Measurements from ENCODE around the gene KCNIP1.

The KCNIP1 gene

GRCh38 chr5:170720179-170720578, 216.4 kb downstream of the KCNIP1 start:
- H3K27me3 Mint-ChIP-seq: peaks cover 20% of the 10 kb centered on the region
- no peak overlapping the region for H3K27ac Mint-ChIP-seq
- H3K36me3 Mint-ChIP-seq: no peaks in the 10 kb centered on the region
- no peaks in the 10 kb centered on the region for H3K9me3 Mint-ChIP-seq
- H3K4me3 Mint-ChIP-seq: no peak overlapping the region
- H3K4me1 Mint-ChIP-seq: no peaks in the 10 kb centered on the region

- no peaks in the 10 kb centered on the region for H3K9me3 Mint-ChIP-seq
- H3K27ac Mint-ChIP-seq: no peak overlapping the region
- no peaks in the 10 kb centered on the region for H3K4me1 Mint-ChIP-seq
- no peaks in the 10 kb centered on the region for H3K36me3 Mint-ChIP-seq
- H3K4me3 Mint-ChIP-seq: no peak overlapping the region
- H3K27me3 Mint-ChIP-seq: peaks cover 20% of the 10 kb centered on the region
Observed at GRCh38 chr5:170720984-170721383, 217.2 kb downstream of the KCNIP1 start.

DNA sequence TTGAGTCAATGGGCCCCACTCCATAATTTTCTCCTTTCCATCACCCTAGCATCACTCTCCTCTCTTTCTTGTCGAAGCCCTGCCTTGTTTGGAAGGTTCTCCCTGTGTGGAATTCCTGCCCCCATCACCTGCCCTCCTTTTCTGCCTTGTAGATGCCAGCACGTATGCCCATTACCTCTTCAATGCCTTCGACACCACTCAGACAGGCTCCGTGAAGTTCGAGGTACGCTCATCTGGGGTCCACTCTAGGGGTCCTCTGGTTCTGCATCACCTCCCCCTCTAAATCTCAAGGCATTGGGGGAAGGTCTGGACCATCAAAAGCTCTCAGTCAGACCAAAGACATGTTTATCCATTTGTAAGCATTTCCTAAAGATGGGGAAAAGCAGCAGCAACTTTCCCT, 217.9 kb downstream of the KCNIP1 start:
- peaks cover 19% of the 10 kb centered on the region for H3K27me3 Mint-ChIP-seq
- H3K4me3 Mint-ChIP-seq: no peak overlapping the region

DNA sequence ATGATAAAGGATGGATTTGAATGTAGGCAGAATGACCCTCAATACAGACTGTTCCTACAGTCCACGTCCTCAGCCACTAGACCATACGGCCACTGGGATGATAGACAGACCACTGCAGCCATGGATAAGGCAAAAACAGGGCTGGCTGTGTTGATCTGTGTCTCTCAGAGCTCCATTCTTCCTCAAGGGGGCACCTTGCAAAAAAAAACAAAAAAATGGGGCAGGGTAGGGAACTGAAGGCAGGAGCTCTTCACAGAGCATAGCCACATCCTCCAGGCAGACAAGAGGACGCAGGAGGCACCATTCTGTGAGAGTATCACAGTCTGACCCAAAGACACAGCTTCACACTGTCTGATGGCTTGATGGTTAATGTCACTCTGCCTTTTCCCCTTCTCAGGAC, 218.5 kb downstream of the KCNIP1 start:
- Mint-ChIP-seq H3K4me1 (no peaks in the 10 kb centered on the region), H3K27me3 (peaks cover 19% of the 10 kb centered on the region), H3K4me3 (no peak overlapping the region), H3K9me3 (no peaks in the 10 kb centered on the region), H3K36me3 (no peaks in the 10 kb centered on the region), H3K27ac (no peak overlapping the region)

More for the DNA sequence above, 217.9 kb downstream of the KCNIP1 start:
- Mint-ChIP-seq H3K4me1 (no peaks in the 10 kb centered on the region), H3K9me3 (no peaks in the 10 kb centered on the region), H3K27ac (no peak overlapping the region), H3K36me3 (no peaks in the 10 kb centered on the region)

DNA sequence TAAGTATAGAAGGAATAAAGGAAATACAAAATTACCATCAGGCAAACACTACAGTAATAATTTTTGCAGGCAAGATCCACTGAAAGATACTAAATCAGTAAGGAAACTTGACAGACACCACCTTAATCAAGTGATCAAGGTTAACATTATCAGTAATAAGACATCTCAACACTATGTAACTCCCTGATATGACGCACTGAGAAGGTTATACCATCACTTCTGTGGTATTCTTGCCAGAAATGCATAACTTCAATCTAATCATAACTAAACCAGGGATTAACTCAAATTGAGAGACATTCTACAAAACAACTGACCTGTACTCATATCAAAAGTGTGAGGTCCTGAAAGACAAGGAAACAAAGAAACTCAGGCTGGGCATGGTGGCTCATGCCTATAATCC, 227.2 kb downstream of the KCNIP1 start:
- no peaks in the 10 kb centered on the region for H3K9me3 Mint-ChIP-seq
- H3K27ac Mint-ChIP-seq: no peak overlapping the region
- no peak overlapping the region for H3K4me3 Mint-ChIP-seq
- H3K4me1 Mint-ChIP-seq: no peaks in the 10 kb centered on the region
- no peaks in the 10 kb centered on the region for H3K36me3 Mint-ChIP-seq
- no peaks in the 10 kb centered on the region for H3K27me3 Mint-ChIP-seq

- no peak overlapping the region for H3K27ac Mint-ChIP-seq
- no peaks in the 10 kb centered on the region for H3K36me3 Mint-ChIP-seq
- H3K27me3 Mint-ChIP-seq: peaks cover 4% of the 10 kb centered on the region
- no peak overlapping the region for H3K4me3 Mint-ChIP-seq
- H3K4me1 Mint-ChIP-seq: no peaks in the 10 kb centered on the region
- H3K9me3 Mint-ChIP-seq: no peaks in the 10 kb centered on the region
Observed at GRCh38 chr5:170732685-170733084, 228.9 kb downstream of the KCNIP1 start.

DNA sequence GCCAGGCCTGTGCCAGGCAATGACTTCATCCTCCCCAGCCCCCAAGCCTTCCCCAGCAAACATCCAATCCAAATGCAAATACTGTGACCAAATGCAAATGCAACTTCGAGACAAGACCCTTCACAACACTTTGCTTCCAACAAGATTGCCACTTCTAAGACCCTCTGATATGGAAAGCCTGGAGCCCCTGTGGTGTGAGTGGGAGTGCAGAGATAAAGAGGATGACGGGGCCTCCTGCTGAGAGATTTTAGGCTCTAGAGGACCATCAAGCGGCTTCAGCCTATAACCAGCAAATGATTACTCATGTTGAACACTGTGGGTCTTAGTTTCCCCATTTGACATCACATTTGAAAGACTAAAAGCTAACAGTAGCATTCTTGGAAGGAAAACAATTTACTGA, 233.1 kb downstream of the KCNIP1 start:
- no peaks in the 10 kb centered on the region for H3K9me3 Mint-ChIP-seq

DNA sequence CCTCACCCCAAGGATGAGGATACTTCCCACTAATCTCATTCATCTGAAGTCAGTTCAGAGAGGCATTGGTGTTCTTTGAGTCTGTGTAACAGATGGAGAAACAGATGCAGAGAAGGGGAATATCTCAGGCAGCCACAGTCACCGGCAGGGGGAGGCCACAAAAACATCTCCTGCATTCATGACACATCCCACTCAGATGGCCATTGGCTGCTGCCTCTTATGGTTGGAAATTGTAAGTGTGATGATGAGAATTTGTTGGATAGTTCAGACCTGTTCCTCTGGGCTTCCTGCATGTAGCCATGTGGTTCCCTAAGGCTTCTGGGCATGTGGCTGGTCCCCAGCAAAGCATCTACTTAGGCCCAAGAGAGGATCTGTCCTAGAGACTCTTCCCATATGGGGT, 233.8 kb downstream of the KCNIP1 start:
- peaks cover 6% of the 10 kb centered on the region for H3K27me3 Mint-ChIP-seq
- no peaks in the 10 kb centered on the region for H3K9me3 Mint-ChIP-seq
- no peaks in the 10 kb centered on the region for H3K4me1 Mint-ChIP-seq
- H3K27ac Mint-ChIP-seq: no peak overlapping the region
- no peak overlapping the region for H3K4me3 Mint-ChIP-seq
- no peaks in the 10 kb centered on the region for H3K36me3 Mint-ChIP-seq

More for the DNA sequence above, 233.1 kb downstream of the KCNIP1 start:
- no peak overlapping the region for H3K4me3 Mint-ChIP-seq
- H3K27me3 Mint-ChIP-seq: peaks cover 6% of the 10 kb centered on the region
- H3K27ac Mint-ChIP-seq: no peak overlapping the region
- H3K36me3 Mint-ChIP-seq: no peaks in the 10 kb centered on the region
- no peaks in the 10 kb centered on the region for H3K4me1 Mint-ChIP-seq

GRCh38 chr5:170738840-170739239, 235.0 kb downstream of the KCNIP1 start:
- Mint-ChIP-seq H3K9me3 (no peaks in the 10 kb centered on the region), H3K4me3 (no peak overlapping the region), H3K27ac (no peak overlapping the region), H3K27me3 (peaks cover 12% of the 10 kb centered on the region), H3K4me1 (no peaks in the 10 kb centered on the region), H3K36me3 (peaks cover 2% of the 10 kb centered on the region)

- H3K4me3 Mint-ChIP-seq: no peak overlapping the region
- no peak overlapping the region for H3K27ac Mint-ChIP-seq
- no peaks in the 10 kb centered on the region for H3K9me3 Mint-ChIP-seq
- H3K4me1 Mint-ChIP-seq: peaks cover 4% of the 10 kb centered on the region
- peaks cover 2% of the 10 kb centered on the region for H3K36me3 Mint-ChIP-seq
- H3K27me3 Mint-ChIP-seq: peaks cover 12% of the 10 kb centered on the region
Observed at GRCh38 chr5:170739446-170739845, 235.6 kb downstream of the KCNIP1 start.

GRCh38 chr5:170740551-170741205, 236.9 kb downstream of the KCNIP1 start:
- peaks cover 14% of the 10 kb centered on the region for H3K27me3 Mint-ChIP-seq
- H3K9me3 Mint-ChIP-seq: no peaks in the 10 kb centered on the region
- peaks cover 2% of the 10 kb centered on the region for H3K36me3 Mint-ChIP-seq
- peaks cover 4% of the 10 kb centered on the region for H3K4me1 Mint-ChIP-seq
- no peak overlapping the region for H3K27ac Mint-ChIP-seq
- H3K4me3 Mint-ChIP-seq: no peak overlapping the region

DNA sequence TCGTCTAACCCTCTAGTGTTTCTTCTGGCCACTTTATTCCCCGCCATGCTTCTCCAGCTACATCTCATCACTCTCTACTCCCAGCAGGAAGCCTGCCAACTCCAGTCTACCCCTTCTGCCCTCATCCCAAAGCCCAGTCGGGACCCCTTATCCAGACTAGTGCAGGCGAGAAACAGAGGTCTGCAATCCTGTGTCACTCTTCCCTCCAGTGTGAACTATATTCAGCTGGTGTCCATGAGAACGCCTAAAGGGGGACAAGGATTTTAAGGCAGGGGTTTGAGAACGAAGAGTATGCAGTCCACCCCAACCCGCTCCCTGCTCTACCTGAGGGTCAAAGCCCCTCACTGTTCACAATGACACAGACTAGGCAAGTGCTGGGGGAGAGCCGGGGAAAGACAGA, 238.0 kb downstream of the KCNIP1 start:
- Mint-ChIP-seq H3K4me1 (peaks cover 4% of the 10 kb centered on the region), H3K27me3 (peaks cover 12% of the 10 kb centered on the region), H3K36me3 (peaks cover 2% of the 10 kb centered on the region), H3K9me3 (no peaks in the 10 kb centered on the region), H3K4me3 (no peak overlapping the region), H3K27ac (no peak overlapping the region)

DNA sequence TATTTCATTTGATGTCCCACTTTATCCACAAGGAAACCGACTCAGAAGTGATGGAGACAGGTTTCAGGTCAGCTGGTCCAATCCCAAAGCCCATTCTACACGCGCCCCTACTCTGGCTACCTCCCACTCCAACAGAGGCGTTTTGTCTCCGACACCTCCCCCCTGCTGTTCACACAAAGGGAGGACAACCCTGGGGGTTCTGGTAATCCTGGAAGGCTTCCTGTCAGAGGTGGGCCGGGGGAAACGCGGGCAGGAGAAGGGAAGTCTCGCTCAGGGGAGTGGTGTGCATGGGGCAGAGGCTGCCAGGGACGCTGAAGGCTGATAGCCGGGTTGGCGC, 240.0 kb downstream of the KCNIP1 start:
- Mint-ChIP-seq H3K27ac (no peak overlapping the region), H3K4me3 (no peak overlapping the region), H3K27me3 (peaks cover 17% of the 10 kb centered on the region), H3K36me3 (peaks cover 2% of the 10 kb centered on the region), H3K9me3 (no peaks in the 10 kb centered on the region), H3K4me1 (peaks cover 4% of the 10 kb centered on the region)

DNA sequence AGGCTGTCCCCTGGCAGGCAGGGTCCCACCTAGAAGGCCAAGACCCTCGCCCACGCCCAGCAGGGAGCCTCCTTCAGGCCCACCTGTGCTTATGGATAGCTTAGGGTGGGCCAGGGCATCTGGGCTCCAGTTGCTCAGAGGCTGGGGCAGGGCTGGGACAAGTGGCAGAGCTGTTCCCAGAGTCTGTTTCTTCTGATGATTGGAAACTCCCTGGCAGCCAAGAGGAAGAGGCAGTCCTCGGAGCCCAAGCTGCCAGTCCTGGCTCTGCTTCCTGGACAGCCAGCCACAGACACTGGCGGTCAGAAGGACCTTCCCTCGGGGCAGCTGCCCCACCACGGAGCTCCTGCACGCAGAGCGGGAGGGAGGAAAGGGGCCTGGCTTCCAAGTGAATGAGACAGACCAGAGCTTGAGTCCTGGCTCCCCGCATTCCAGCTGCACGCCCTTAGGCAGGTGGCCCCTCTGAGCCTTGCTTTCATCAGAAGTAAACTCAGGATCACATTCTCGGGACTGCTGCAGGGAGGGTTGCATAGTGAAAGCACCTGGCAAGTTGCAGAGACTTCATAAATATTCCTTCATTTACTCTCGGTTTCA, 241.8 kb downstream of the KCNIP1 start:
- Mint-ChIP-seq H3K27me3 (peaks cover 21% of the 10 kb centered on the region), H3K36me3 (peaks cover 2% of the 10 kb centered on the region), H3K4me3 (no peak overlapping the region), H3K4me1 (peaks cover 4% of the 10 kb centered on the region), H3K9me3 (no peaks in the 10 kb centered on the region), H3K27ac (no peak overlapping the region)

- H3K27me3 Mint-ChIP-seq: peaks cover 23% of the 10 kb centered on the region
- no peak overlapping the region for H3K4me3 Mint-ChIP-seq
- H3K27ac Mint-ChIP-seq: no peak overlapping the region
- no peaks in the 10 kb centered on the region for H3K9me3 Mint-ChIP-seq
- peaks cover 4% of the 10 kb centered on the region for H3K4me1 Mint-ChIP-seq
- H3K36me3 Mint-ChIP-seq: peaks cover 2% of the 10 kb centered on the region
Observed at GRCh38 chr5:170746075-170746960, 242.5 kb downstream of the KCNIP1 start.

DNA sequence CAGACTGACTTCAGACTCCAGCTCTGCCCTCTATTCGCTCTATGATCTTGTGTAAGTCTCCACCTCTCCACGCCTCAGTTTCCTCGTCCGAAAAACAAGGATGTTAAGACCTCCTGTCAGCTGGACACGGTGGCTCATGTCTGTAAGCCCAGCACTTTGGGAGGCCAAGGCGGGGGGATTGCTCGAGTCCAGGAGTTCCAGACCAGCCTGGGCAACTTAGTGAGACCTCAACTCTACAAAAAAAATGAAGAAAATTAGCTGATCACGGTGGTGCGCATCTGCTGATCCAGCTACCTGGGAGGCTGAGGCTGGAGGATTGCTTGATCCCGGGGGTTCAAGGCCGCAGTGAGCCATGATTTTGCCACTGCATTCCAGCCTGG, 243.1 kb downstream of the KCNIP1 start:
- Mint-ChIP-seq H3K36me3 (peaks cover 2% of the 10 kb centered on the region), H3K9me3 (no peaks in the 10 kb centered on the region), H3K27ac (no peak overlapping the region), H3K4me3 (no peak overlapping the region), H3K27me3 (peaks cover 20% of the 10 kb centered on the region), H3K4me1 (peaks cover 4% of the 10 kb centered on the region)

All from activated naive CD4-positive, alpha-beta T cell treated with anti-CD3 and anti-CD28 coated beads, Interleukin-2, amount 50 U/mL, for 24 hours (primary cell).